Stimulated activated CD8-positive, alpha-beta memory T cell treated with anti-CD3 and anti-CD28 coated beads, Interleukin-15, amount 100 ng/mL, for 24 hours (primary cell): ENCODE data around the gene PAK4.
"Not testable (repeated sequence)": the region's sequence is repeated elsewhere in the genome, so short reads cannot be mapped to it uniquely, and the experiment has no call there.

Source experiments
- DNase-seq: peaks from one replicate; pipeline ENCODE4 v3.0.0-alpha.2; 2020; ENCODE audit warnings: low read depth

The PAK4 gene

DNA sequence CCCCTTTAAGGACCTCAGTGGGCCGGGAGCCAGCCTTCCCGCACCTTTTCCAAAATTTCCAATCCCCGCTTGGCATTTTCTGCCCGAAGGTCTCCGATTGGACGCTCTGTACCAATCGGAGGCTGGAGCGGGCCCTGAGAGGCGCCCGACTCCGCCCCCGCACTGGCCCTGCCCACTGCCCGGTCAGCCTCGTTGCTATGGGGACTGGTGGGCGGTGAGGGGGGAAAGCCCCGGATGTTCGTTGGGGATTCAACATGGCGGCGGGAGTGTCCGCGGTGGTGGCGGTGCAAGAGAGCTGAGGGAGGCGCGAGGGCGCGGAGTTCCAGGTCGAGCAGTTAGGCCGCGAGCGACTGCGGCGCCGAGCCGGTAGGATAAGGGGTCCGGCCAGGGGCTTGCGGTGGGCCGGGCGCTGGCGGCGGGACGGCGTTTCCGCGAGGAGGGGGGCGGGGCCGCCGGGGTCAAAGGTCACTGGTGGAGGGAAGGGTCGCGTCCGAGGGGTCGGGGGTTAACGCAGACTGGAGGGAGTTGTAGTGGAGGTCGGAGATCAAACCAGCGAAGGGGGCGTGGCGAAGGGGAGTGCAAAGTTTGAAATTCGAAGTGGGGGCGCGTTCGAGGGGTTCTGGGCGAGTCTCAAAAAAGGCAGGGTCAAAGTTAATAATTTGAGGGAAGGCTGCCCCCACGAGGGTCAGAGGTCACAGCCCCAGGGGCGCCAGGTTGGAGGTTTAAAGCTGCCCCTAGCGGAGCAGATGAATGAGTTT is at the start of gene PAK4:
PAK4 (plus strand) TSS at position 233 of the 758 bp plus-strand sequence. CDS start 43,768 bp downstream, outside the sequence.
- peak; percentile 97 for DNase-seq

DNA sequence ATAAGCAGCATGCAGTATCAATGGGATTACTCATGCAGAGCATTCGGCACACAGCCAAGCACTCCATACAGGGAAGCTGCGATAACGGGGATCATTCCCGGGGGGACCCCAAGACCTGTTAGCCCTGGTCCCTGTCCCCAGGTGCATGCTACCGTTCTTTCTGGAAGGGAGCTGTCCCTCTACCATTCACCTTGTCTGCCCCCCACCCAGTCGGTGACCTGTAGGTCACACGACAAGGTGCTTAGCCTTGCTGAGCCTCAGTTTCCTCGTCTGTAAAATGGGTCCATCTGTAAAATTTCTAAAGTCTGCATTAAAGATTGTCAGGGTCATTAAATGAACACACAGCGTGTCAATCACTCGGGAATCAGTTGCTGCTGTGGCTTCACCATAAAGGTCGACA is 48.3 kb upstream of the PAK4 start:
- no peak for DNase-seq

DNA sequence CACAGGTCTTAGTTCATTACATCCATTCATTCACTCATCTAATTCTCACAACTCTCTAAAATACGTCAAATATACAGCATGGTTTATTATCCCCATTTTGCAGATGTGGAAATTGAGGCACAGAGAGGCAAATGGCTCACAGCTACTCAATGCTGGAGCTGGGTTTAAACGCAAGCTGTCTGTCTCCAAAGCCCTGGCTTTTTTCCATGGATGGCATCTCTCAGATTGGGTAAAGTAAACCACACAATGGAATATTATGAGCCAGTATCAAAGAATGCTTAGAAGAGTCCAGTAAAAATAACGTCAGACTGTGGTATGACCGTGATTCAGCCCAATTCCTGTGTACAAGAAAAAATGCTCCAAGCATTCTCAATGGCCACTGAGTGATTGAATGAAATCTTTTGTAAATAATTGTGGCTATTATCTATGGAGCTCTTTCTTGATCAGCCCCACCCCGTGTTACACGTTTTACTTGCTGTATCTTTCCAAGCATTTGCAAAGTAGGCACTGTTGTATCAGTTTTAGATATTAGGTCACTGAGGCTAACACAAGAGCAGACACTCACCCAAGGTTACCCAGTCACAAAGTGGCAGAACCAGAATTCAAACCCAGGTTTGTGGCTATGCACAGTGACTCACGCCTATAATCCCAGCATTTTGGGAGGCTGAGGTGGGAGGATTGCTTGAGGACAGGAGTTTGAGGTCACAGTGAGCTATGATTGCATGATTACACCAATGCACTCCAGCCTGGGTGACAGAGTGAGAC is 47.0 kb upstream of the PAK4 start:
- DNase-seq, result no peak

DNA sequence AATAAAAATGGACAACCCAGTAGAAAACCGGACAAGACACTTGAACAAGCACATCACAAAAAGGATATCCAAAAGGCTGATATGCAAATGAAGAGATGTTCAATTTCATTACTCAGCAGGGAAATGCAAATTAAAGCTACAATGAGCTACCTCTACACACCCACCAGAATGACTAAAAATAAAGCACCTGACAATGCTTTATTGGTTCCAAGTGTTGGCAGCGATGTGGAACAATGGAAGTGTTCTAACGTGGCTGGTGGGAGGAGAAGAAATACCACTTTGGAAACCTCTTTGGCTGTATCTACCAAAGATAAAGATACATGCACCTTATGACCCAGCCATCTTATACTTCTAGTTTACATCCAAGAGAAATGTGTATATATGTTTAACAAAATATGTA is 45.2 kb upstream of the PAK4 start:
- DNase-seq, result no peak

DNA sequence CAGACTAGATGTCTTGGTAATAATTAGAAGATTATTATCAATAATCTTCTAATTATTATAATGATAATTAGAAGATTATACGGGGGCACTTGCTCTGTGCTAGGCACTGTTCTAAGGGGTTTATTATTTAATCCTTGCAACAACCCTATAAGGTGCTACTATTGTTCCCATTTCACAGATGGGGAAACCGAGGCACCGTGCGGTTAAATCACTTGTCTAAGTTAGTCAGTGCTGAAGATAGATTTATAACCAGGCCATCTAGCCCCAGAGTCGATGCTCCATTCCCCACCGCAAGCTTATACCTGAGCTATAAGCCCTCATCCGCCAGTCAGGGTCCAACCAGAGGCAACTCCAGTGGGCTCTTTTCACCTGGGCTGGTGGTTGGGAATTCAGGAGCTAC is 43.4 kb upstream of the PAK4 start:
- no peak for DNase-seq

DNA sequence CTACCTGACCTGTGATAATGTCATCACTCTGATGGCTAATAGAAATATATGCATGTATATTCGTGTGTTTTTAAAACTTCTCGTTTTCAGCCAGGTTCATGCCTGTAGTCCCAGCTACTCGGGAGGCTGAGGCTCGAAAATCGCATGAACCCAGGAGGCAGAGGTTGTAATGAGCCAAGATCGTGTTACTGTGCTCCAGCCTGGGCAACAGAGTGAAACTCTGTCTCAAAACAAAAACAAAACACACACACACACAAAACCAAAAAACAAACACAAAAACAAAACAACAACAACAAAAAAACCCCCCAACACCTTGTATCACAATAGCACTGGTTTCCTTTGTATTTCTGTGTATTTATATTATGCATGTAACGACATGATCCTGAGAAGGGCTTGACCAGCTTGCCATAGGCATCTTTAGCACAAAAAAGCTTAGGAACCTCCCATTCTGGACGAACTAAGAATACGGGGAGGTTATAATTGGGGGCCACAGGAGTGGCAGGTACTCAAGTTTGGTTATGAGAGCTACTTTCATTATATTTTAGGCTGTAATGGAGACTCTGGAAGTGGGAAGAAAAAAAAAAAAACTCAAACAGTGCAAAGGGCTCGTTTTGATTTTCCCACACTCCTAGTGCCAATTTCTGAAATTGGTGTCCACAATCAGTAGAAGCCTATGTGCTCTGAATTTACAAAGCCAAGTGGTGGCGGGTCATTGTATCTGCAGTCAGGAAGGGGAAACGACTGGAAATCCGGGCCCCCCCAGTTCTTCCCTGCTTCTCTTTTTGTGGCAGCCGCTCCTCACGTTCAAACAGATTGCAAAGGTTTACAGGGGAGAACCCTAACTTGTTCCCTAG is 42.6 kb upstream of the PAK4 start:
- no peak for DNase-seq

DNA sequence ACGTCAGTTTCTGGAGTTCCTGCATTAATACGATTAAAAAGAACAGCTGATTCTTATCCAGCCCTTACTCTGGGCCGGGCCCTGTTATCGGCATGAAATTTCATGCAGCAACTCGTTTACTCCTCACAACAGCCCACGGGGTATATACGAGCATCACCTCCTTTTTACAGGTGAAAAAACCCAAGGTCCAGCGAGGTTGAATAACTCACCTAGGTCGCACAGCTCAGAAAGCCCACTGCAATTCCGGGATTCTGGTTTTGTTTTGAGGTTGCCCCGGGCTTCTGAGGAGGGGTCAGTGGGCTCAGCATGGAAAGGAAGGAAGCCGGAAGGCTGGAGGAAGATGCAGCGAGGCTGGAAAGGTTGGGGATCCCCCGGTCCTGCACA is 42.0 kb upstream of the PAK4 start:
- no peak for DNase-seq

DNA sequence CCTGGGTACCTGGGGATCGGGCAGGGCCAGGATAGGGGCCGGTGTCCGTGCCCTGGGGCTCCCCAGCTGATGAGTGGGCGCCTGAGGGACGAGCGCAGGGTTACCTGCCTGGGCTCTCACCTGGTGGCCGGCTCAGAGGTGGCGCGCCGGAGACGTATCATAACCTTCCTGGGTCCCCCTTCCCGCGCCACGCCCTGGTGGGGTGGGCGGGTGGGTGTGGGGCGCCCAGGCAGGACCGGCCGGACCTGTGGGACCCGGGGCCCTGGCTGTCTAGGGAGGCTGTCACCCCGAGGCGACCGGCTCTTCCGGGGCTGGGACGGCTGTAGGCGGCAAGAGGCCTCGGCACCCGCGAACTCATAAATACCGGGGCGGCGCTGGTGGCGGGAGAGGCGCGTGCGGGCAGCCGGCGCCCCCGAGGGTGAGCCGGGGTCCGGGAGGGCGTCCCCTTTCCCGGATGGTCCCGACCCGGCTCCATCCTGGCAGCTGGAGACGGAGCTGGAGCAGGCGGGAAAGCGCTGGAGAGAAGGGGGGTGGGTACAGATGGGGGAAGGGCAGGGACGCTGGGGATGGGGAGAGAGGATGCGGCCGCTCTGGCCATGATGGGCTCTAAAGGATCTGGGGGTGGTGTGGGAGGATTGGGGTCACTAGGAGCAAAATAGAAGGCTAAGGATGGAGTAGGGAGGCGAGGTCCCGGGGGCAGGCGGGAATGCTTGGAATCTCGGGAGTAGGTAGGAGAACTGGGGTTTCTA is 41.4 kb upstream of the PAK4 start, which contains the start of gene ACP7:
ACP7 (plus strand) TSS at position 386 of the 749 bp plus-strand sequence. CDS start 902 bp downstream, outside the sequence.
- no peak for DNase-seq

DNA sequence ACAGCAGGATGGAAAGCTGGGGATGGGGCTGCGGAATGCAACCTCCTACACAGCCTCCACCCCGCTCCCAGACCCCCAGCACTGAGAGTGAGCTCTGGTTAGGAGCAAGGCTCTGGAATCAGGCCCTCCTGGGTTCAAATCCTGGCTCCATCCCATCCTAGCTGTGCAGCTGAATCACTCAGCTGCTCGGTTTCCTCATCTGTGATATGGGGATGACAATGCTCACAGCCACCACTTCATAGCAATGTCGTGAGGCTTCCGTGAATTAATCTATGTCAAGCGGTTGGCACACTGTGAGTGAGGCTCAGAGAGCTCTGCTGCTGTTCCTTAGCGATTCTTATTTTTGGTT is 40.9 kb upstream of the PAK4 start:
- no peak for DNase-seq

DNA sequence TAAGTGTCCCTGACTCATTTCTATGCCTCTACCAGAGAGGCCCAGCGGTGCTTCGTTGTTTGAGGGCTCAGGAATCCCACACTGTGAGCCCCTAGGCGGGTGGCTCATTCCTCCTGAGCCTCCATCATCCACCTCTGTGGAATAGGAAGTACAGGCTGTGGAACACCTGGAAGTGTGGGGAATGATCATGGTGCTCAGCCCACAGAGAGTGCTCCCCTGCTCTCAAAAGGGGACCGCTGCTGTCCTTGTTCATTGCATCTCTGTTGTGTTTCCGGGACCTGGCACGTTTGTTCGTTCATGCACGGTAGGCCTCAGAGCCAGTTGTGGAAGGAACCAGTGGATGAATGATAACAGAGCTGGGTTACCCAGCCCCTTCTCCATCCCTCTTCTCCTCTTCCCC is 40.2 kb upstream of the PAK4 start:
- no peak for DNase-seq

DNA sequence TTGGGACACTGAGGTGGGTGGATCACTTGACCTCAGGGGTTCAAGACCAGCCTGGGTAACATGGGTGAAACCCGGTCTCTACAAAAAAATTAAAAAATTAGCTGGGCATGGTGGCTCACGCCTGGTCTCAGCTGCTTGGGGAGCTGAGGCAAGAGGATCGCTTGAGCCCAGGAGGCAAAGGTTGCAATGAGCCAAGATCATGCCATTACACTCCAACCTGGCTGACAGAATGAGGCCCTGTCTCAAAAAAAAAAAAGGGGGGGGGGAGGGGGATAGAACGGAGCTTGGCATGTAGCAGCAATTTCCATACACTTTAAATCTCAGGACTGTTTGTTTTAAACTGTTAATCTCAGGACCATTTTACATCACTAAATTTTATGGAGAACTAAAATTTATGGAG is 39.2 kb upstream of the PAK4 start:
- no peak for DNase-seq

DNA sequence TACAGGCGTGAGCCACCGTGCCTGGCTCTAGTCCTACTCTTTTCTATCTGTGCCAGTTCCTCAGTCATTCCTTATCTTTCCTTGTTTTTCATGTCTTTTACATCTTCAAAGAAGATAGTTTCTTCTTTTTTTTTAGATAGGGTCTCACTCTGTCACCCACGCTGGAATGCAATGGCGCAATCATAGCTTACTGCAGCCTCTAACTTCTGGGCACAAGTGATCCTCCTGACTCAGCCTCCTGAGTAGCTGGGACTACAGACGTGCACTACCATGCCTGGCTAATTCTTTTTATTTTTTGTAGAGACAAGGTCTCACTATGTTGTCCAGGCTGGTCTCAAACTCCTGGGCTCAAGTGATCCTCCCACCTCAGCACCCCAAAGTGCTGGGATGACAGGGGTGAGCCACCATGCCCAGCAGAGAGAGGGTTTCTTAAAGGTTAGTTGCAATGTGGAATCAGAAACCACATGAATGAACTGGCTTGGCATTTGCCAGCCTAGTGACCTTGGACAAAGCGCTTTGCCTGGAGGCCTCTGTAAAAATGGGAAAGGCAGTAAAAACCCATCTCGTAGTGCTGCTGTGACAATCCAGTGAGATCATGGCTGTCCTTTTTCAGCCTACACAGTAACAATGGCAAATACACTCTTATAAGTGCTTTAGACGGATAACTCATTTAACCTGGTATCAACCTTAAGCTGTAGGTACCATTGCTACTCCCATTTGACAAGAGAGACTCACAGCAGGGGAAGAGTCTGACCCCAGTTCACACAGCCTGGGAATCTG is 37.5 kb upstream of the PAK4 start:
- no peak for DNase-seq

DNA sequence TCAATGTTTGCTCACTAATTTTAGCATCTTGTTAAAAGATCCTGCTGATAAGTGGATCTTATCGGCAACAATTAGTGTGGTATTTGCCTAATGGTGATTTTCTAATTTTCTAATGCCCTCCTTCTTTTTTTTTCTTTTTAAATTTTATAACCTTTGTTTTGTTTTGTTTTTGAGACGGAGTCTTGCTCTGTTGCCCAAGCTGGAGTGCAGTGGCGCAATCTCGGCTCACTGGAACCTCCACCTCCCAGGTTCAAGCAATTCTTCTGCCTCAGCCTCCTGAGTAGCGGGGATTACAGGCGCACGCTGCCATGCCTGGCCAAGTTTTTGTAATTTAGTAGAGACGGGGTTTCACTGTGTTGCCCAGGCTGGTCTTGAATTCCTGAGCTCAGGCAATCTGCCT is 35.6 kb upstream of the PAK4 start:
- DNase-seq, result not testable (repeated sequence)

DNA sequence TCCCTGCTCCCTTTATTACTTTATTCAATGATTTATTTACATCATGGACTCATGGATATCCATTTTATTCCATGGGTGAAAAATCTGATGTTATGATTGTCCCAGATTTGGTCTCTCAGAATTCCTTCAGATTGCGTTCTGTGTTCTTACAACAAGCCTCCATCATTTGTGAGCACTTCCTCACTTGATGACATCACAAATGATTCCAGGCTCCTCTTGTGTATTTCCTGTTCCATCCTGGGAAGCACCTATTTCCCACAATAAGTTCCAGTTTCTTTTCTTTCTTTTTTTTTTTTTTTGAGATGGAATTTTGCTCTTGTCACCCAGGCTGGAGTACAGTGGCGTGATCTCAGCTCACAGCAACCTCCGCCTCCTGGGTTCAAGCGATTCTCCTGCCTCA is 34.7 kb upstream of the PAK4 start:
- no peak for DNase-seq

DNA sequence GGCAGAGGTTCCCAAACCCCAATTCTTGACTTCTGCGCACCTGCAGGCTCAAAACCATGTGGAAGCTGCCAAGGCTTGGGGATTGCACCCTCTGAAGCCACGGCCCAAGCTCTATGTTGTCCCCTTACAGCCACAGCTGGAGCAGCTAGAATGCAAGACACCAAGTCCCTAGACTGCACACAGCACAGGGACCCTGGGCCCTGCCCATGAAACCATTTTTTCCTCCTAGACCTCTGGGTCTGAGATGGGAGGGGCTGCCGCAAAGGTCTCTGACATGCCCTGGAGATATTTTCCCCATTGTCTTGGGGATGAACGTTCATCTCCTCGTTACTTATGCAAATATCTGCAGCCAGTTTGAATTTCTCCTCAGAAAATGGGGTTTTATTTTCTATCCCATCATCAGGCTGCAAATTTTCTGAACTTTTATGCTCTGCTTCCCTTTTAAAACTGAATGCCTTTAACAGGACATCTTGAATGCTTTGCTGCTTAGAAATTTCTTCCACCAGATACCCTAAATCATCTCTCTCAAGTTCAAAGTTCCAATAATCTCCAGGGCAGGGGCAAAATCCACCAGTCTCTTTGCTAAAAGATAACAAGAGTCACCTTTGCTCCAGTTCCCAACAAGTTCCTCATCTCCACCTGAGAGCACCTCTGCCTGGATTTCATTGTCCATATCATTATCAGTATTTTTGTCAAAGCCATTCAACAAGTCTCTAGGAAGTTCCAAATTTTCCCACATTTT is 29.6 kb upstream of the PAK4 start:
- not testable (repeated sequence) for DNase-seq

DNA sequence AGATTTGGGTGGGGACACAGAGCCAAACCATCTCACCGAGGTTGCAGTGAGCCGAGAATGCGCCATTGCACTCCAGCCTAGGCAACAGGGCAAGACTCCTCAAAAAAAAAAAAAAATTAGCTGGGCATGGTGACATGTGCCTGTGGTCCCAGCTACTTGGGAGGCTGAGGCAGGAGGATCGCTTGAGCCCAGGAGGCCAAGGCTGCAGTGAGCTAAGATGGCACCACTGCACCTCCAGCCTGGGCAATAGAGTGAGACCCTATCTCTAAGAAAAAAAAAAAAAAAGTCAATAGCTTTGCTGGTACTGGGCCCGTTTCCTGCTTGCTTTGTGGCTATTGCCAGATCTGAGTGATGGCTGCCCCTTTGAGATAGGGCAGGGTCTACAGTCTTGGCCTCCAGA is 28.3 kb upstream of the PAK4 start:
- no peak for DNase-seq

DNA sequence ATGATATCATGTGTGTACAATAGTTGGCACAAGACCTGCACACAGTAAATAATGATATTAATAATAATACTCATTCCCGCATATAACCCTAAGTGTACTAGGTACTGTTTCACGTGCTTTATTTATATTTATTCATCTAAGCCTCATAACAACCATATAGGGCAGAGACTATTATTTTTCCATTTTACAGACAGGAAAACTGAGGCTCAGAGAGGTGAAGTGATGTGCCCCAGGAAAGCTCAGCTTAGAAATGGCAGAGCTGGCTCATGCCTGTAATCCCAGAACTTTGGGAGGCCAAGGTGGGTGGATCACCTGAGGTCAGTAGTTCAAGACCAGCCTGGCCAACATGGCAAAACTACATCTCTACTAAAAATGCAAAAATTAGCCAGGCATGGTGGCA is 27.9 kb upstream of the PAK4 start:
- no peak for DNase-seq

DNA sequence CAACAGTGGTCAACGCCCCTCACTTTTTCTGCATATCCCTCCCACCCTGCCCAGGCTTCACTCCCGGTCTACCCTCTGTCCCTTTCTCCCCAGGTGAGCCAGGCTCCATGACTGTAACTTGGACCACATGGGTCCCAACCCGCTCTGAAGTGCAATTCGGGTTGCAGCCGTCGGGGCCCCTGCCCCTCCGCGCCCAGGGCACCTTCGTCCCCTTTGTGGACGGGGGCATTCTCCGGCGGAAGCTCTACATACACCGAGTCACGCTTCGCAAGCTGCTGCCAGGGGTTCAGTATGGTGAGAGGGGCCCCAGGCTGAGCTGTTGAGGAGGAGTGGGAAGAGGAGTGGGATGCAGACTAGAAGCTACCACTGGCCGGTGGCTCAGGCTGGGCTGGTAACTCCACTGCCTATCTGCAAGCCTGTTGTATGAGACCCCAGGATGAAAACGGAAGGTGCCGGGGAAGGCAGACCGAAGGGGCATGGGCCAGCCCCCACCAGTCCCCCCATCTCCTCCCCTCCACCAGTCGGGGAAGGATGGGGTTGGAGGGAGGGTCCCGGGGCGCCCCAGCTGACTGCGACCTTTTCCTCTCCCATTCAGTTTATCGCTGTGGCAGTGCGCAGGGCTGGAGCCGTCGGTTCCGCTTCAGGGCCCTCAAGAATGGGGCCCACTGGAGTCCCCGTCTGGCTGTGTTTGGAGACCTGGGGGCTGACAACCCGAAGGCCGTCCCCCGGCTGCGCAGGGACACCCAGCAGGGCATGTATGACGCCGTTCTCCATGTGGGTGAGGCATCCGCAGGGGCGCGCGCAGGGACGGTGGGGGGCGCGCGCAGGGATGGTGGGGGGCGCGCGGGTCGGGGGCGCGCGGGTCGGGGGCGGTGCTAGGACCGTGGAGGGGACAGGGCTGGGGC is 27.0 kb upstream of the PAK4 start:
- no peak for DNase-seq

DNA sequence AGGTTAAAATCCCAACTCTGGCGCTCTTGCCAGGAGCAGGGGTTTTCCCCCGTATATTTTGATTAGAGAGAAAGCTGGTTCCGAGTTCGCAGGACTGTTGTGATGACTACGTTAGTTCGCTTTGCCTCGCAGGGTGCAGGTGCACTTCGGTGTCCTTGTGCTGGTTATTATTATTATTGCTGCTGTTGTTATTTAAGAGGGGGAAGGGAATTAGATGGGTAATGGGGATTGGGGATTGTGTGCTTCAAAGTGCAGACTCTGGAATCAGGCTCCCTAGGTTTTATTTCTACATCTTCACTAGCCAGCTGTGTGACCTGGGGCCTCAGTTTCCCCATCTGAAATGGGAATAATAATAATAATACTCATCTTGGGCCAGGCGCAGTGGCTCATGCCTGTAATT is 26.2 kb upstream of the PAK4 start:
- DNase-seq, result no peak
